ENCODE data around the gene TOP2A. TPM values are rescaled to one million over a fixed set of nuclear protein-coding genes. Genes with fewer than 3 reads are reported as not detected.

TOP2A gene
- total RNA-seq, 2 donors from 2014 or later = 0.81 to 8.5 TPM

GRCh38 chr17:40462343-40463121 lies 44.8 kb upstream of the TOP2A start:
- Histone ChIP-seq H3K4me3 (no peak overlapping the region), H3K27me3 (replicated peaks; ENCODE audit: insufficient read depth) (no peaks in the 10 kb centered on the region), H3K27ac (no peak overlapping the region), H3K4me1 (ENCODE audit: control insufficient read depth in 1 of 2, low read depth in 2 of 2) (peaks cover 11 to 20% of the 10 kb centered on the region in 2 donors), H3K9me3 (no peaks in the 10 kb centered on the region), H3K36me3 (no peaks in the 10 kb centered on the region)
- ATAC-seq (ENCODE audit: insufficient number of reproducible peaks, low FRiP score, low read depth) (no peak), DNase-seq (ENCODE audit: low spot score) (no peak)
- TF ChIP-seq CTCF (IDR thresholded peaks at IDR 0.05) = no peak

GRCh38 chr17:40461732-40462342 lies 44.1 kb upstream of the TOP2A start:
- TF ChIP-seq CTCF (IDR thresholded peaks at IDR 0.05) = no peak
- Histone ChIP-seq H3K4me3 (no peak overlapping the region), H3K9me3 (no peaks in the 10 kb centered on the region), H3K36me3 (no peaks in the 10 kb centered on the region), H3K27me3 (replicated peaks; ENCODE audit: insufficient read depth) (no peaks in the 10 kb centered on the region), H3K27ac (no peak overlapping the region), H3K4me1 (ENCODE audit: control insufficient read depth in 1 of 2, low read depth in 2 of 2) (peaks cover 17 to 27% of the 10 kb centered on the region in 2 donors)
- DNase-seq (ENCODE audit: low spot score) = no peak
- ATAC-seq (ENCODE audit: insufficient number of reproducible peaks, low FRiP score, low read depth) = no peak

GRCh38 chr17:40460968-40461731 lies 43.5 kb upstream of the TOP2A start:
- no peaks in the 10 kb centered on the region for H3K9me3 ChIP-seq
- no peaks in the 10 kb centered on the region for H3K36me3 ChIP-seq
- no peak for DNase-seq (ENCODE audit: low spot score)
- no peak for ATAC-seq (ENCODE audit: insufficient number of reproducible peaks, low FRiP score, low read depth)
- H3K27me3 ChIP-seq (replicated peaks; ENCODE audit: insufficient read depth) = no peaks in the 10 kb centered on the region
- no peak overlapping the region for H3K4me3 ChIP-seq
- H3K27ac ChIP-seq = no peak overlapping the region
- peaks cover 20 to 34% of the 10 kb centered on the region in 2 donors for H3K4me1 ChIP-seq (ENCODE audit: control insufficient read depth in 1 of 2, low read depth in 2 of 2)
- TF ChIP-seq CTCF (IDR thresholded peaks at IDR 0.05) = no peak

GRCh38 chr17:40460604-40460967 lies 42.9 kb upstream of the TOP2A start:
- H3K4me1 ChIP-seq (ENCODE audit: control insufficient read depth in 1 of 2, low read depth in 2 of 2) = peaks cover 20 to 38% of the 10 kb centered on the region in 2 donors
- H3K27me3 ChIP-seq (replicated peaks; ENCODE audit: insufficient read depth) = no peaks in the 10 kb centered on the region
- DNase-seq (ENCODE audit: low spot score) (no peak), ATAC-seq (ENCODE audit: insufficient number of reproducible peaks, low FRiP score, low read depth) (no peak)
- H3K4me3 ChIP-seq = no peak overlapping the region
- H3K36me3 ChIP-seq = no peaks in the 10 kb centered on the region
- H3K9me3 ChIP-seq = no peaks in the 10 kb centered on the region
- no peak overlapping the region for H3K27ac ChIP-seq
- no peak for TF ChIP-seq CTCF (IDR thresholded peaks at IDR 0.05)

Measured in thoracic aorta (tissue), 2 donors.